Measurements from ENCODE around the gene EDC4. TPM values are rescaled to one million over a fixed set of nuclear protein-coding genes. Genes with fewer than 3 reads are reported as not detected.
A peak's percentile ranks its signal among the peaks of the same experiment; 100 is the strongest.

EDC4 gene
- total RNA-seq, 1 donor from 2014 or later: 26.9 TPM

GRCh38 chr16:67882374-67883145 lies 9.7 kb downstream of the EDC4 start:
- no peak for TF ChIP-seq CTCF (IDR thresholded peaks at IDR 0.05; ENCODE audit: insufficient read depth, low read length, severe bottlenecking)
- Histone ChIP-seq H3K36me3 (ENCODE audit: control insufficient read depth, insufficient read depth, low read length) (peaks cover 53% of the 10 kb centered on the region), H3K4me3 (ENCODE audit: low read depth, low read length) (no peak overlapping the region), H3K27me3 (ENCODE audit: control insufficient read depth, insufficient read depth, low read length) (no peaks in the 10 kb centered on the region)
- FAIRE-seq (no peak), DNase-seq (ENCODE audit: low read depth) (no peak)

- FAIRE-seq (no peak), DNase-seq (ENCODE audit: low read depth) (no peak)
- no peak for TF ChIP-seq CTCF (IDR thresholded peaks at IDR 0.05; ENCODE audit: insufficient read depth, low read length, severe bottlenecking)
- no peaks in the 10 kb centered on the region for H3K27me3 ChIP-seq (ENCODE audit: control insufficient read depth, insufficient read depth, low read length)
- peaks cover 47% of the 10 kb centered on the region for H3K36me3 ChIP-seq (ENCODE audit: control insufficient read depth, insufficient read depth, low read length)
- H3K4me3 ChIP-seq (ENCODE audit: low read depth, low read length): no peak overlapping the region
Measured at GRCh38 chr16:67883146-67883871, 10.5 kb downstream of the EDC4 start.

- Histone ChIP-seq H3K27me3 (ENCODE audit: control insufficient read depth, insufficient read depth, low read length) (no peaks in the 10 kb centered on the region), H3K4me3 (ENCODE audit: low read depth, low read length) (no peak overlapping the region), H3K36me3 (ENCODE audit: control insufficient read depth, insufficient read depth, low read length) (peaks cover 42% of the 10 kb centered on the region)
- peak; percentile 94 for TF ChIP-seq CTCF (IDR thresholded peaks at IDR 0.05; ENCODE audit: insufficient read depth, low read length, severe bottlenecking)
- FAIRE-seq (no peak), DNase-seq (ENCODE audit: low read depth) (no peak)
Measured at GRCh38 chr16:67883872-67884261, 11.0 kb downstream of the EDC4 start.

GRCh38 chr16:67884684-67885083 lies 11.8 kb downstream of the EDC4 start, which contains the start of gene NRN1L:
TSS of gene NRN1L (plus strand) at chr16:67884885. CDS start at chr16:67884904, 19 bp downstream.
- no peaks in the 10 kb centered on the region for H3K27me3 ChIP-seq (ENCODE audit: control insufficient read depth, insufficient read depth, low read length)
- DNase-seq (ENCODE audit: low read depth): peak; percentile 66
- no peak within 1 kb of the TSS for H3K4me3 ChIP-seq (ENCODE audit: low read depth, low read length)
- no peak for TF ChIP-seq CTCF (IDR thresholded peaks at IDR 0.05; ENCODE audit: insufficient read depth, low read length, severe bottlenecking)
- FAIRE-seq: no peak
- H3K36me3 ChIP-seq (ENCODE audit: control insufficient read depth, insufficient read depth, low read length): peaks cover 34% of the 10 kb centered on the region

GRCh38 chr16:67885545-67885944 lies 12.7 kb downstream of the EDC4 start:
- no peak for TF ChIP-seq CTCF (IDR thresholded peaks at IDR 0.05; ENCODE audit: insufficient read depth, low read length, severe bottlenecking)
- FAIRE-seq (no peak), DNase-seq (ENCODE audit: low read depth) (no peak)
- no peaks in the 10 kb centered on the region for H3K27me3 ChIP-seq (ENCODE audit: control insufficient read depth, insufficient read depth, low read length)
- H3K36me3 ChIP-seq (ENCODE audit: control insufficient read depth, insufficient read depth, low read length): peaks cover 30% of the 10 kb centered on the region
- H3K4me3 ChIP-seq (ENCODE audit: low read depth, low read length): no peak overlapping the region

Data from bronchial epithelial cell (primary cell).